NK-92 treated with Interleukin-12 subunit alpha and Interleukin-12 subunit beta, amount 100 ng/mL, for 24 hours (cell line): ENCODE results near the gene PHC3.

ENCODE experiments used
- DNase-seq: peaks from one replicate; lab custom pipeline; 2025; lab: John Stamatoyannopoulos, UW

PHC3 gene

GRCh38 chr3:170079536-170080165, 101.9 kb downstream of the PHC3 start:
- DNase-seq = no peak

DNA sequence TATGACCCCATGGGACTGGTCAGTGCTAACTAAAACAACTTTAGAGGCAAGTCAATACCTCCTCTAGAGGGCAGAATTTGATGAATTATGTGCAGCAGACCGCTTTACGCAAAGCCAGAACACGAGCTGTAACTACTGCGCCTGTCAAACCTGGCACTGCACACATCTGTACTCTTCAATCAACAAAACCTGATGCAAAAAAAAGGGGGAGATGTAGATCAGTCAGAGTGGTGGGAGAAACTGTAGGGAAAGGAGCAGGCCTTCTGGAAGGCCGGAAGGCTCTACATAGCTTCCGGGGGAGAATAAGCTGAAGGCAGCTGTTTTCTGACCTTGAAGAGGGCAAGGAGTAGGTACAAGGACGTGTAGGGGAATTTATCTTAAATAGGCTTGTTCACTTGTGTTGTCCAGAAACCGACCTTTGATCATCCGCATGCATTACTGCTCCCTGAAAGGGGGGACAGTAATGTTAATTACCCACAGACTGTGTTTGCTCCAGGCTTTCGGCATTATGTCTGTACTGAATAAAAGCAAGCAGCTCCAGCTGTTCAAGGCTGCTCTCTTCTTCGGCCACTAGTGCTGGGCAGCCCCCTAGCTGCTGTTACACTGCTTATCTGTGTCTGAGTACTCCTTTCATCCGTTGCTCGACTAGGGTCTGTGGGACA, 102.8 kb downstream of the PHC3 start:
- DNase-seq = no peak

- DNase-seq = no peak
These were observed 104.2 kb downstream of the PHC3 start for GRCh38 chr3:170077361-170077760.

DNA sequence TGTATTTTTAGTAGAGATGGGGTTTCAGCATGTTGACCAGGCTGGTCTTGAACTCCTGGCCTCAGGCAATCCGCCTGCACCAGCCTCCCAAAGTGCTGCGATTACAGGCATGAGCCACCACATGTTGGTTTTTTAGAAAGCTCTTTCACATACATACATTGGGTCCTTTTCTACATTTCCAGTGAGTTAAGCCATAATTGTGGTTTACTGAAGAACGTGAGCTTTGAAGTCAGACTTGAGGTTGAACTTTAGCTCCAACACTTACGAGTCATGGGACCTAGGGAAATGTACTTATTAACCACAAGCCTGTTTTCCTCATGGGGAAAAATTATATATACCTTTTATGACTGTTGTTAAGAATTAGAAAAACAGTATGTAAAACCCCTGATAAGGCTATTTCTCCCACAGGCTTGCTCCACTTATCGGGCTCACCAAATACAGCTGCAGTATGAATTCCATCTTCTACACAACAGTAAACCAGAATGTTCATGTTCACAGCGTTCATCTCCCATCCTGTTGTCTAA, 104.8 kb downstream of the PHC3 start:
- DNase-seq = no peak

- DNase-seq = no peak
These were observed 106.0 kb downstream of the PHC3 start for GRCh38 chr3:170075441-170076091.

DNA sequence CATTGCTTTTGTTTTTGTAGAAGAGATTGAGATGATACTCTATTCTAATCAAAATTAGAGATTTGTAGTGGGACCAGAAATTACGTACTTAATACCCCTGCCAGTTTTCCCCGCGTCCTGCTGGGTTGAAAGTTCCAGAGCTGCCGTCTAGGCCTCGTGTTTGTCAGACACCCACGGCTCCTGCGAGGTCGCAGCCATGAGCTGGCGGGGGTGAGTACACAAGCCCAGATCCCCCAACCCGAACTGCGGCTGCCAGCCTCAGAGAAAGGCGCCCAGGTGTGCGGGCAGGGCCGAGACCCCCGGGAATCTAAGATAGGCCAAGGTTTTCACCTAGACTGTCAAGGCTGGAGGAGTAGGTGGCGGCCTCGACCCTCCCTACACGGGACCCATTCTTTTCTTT, 117.4 kb downstream of the PHC3 start:
- no peak for DNase-seq

DNA sequence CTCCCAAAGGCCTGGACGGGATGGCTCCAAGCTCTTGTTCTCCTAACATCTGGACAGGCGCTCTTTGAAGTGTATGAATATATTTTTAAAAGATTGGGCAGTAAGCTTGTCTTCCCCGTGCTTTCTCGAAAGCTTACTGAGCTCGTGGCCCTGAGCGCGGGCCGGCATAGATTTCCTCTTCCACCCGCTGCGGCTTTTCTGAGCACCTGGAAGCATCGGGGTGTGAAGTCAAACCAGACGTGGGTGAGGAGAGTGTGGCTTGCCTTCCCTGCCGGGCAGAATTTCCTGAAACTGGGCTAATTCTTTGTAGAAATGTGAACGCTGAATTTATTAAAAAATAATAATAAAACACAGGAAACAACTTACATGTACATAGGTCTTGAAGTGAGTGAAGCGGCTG, 117.8 kb downstream of the PHC3 start:
- no peak for DNase-seq

DNA sequence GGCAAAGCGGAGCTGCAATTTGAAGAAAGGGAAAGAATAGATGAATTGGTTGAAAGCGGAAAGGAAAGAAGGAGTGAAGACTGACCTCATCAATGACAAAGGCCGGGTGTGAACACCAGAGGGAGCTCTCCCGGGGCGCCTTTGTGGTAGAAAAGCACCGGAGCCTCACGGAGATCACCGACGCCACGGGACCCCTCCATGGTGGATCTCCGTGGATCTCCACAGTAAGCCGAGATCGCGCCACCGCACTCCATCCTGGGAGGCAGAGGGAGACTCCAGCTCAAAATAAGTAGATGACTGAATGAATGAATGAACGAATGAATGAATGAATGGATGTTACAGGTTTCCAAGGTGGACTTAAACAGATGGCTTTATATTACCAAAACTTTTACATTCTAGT, 118.8 kb downstream of the PHC3 start:
- DNase-seq = no peak

- DNase-seq = no peak
These were observed 119.5 kb downstream of the PHC3 start for GRCh38 chr3:170062068-170062467.

- DNase-seq = no peak
These were observed 122.1 kb downstream of the PHC3 start for GRCh38 chr3:170059447-170059846.

DNA sequence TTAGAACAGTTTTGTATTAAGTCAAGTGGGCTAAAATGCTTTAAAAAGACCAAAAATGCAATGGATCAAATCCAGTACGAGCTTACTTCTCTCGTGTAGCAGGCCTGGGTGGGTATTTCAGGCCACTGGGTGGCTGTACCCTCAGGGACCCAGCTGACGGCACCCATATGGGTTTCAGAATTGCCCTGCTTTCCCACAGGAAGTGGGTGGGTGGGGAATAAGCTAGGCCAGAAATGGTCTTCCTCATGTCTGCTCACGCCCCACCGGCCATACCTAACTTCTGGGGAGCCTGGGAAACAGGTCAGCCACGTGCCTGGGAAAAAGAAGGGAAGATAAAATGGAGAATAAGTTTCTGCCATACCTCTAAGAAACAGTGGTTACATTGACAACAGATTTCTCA, 123.4 kb downstream of the PHC3 start:
- DNase-seq = no peak

DNA sequence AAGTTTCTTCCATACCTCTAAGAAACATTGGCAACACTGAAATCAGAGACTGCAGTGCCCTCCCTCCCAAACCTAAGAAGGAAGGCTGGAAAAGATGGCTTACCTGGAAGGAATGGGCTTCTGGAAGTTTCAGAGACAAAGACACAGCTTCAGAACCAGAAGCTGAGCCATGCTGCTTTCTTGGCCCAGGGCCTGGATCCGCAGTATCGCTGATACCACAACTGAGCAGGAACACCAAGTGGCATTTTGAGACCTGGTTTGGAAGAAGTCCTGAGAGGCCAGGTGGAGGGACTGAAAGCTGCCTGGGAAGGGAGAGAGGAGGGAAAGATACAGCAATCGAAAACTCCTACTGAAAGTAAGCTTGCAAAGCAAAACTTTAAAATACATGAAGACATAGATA, 124.0 kb downstream of the PHC3 start:
- DNase-seq = no peak

DNA sequence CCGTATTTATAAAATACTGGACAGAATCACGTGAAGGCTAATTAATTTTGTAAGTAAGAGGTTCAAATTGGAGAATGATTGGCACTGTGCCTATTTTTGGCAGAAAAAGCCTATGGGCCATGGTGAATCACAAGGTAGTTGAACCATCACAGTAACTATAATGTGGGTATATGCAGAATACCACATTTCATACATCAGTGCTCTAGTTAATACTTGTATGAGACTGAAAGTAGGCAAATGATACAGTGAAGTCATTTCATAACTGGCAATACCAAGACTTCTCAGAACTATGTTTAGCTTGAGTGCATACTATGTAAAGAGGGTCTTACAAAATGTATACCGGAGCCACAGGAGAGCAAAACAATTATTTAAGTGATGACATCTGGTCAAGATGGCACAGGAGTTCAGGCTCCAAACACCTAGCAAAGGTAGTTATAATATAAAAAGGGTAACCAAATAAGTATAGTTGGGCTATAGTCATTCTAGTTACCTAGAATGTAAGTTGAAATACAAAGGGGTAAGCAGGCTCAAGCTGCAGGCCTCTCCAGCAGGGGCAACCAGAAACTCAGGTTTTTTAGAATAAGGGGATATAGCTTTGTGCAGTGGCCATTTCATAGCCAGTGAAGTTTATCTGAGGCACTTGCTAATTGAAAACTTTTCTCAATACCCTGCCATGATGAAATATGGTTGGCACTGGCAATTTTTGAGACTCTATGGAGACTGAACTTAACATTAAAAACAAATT, 124.7 kb downstream of the PHC3 start:
- no peak for DNase-seq

DNA sequence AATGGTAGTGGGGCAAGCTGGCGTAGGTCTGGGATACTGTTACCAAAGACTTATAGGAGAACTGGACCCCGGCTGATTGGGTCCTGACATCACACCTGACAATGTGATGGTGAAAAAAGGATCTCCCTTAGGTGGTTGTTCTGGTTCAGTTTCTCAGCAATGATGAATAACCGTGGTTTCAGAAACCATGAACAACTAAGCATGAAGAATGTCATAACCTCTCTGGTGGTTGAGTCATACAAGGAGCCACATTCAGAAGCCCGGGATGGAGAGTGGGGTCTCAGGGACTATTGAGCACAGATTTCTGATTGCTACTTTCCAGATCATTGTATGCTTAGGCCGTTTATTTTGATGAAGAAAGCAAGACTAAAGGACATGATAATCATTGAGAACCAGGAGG, 126.3 kb downstream of the PHC3 start:
- DNase-seq = no peak

DNA sequence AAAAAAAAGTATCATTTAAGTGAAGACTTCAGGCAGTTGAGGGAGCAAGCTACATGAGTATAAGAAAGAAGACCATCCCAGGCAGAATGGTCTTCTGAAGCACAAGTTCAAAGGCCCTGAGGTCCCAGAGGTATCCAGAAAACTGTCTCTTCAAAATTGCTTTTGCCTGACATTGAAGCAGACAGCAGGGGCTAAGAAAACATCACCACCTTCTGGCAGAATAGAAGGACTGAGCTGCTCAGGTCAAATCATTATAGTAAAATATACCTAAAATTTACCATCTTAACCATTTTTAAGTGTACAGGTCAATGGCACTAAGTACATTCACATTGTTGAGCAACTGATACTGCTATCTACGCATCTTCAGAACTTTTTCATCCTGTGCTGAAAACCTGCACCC, 127.3 kb downstream of the PHC3 start:
- DNase-seq = no peak

DNA sequence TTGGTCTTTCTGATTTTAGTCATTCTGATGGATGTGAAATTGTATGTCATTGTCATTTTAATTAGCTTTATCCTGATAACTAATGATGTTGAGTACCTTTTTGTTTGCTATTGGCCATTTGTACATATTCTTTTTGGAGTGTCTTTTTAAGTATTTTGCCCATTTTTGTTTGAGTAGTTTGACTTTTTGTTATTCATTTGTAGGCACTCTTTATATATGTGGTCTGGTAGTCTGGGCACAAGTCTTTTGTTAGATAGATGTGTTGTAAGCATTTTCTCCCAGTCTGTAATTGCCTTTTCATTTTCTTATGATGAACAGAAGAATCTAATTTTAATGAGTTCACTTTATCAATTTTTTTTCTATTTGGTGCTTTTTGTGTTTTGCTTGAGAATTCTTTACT, 129.1 kb downstream of the PHC3 start:
- no peak for DNase-seq

DNA sequence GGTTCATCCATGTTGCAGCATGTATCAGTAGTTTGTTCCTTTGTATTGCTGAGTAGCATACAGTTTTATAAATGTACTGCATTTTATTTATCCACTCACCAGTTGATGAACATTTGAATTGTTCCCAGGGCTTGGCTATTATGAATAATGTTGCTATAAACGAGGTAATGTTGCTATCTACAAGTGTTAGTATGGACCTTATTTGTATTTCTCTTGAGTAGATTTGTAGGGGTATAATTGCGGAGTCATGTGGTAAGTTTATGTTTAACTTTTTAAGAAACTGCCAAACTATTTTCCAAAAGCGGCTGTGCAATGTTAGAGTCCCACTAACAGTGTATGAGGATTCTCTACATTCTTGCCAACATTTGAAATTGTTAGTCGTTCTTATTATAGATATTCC, 130.8 kb downstream of the PHC3 start:
- no peak for DNase-seq

GRCh38 chr3:170049146-170050000, 132.2 kb downstream of the PHC3 start:
- no peak for DNase-seq

GRCh38 chr3:170047133-170047404, 134.5 kb downstream of the PHC3 start:
- DNase-seq = no peak

- DNase-seq = no peak
These were observed 135.0 kb downstream of the PHC3 start for GRCh38 chr3:170046269-170047132.

- DNase-seq = no peak
These were observed 136.7 kb downstream of the PHC3 start for GRCh38 chr3:170044795-170045244.
